ENCODE data around the gene PAX2.

Gene PAX2

DNA sequence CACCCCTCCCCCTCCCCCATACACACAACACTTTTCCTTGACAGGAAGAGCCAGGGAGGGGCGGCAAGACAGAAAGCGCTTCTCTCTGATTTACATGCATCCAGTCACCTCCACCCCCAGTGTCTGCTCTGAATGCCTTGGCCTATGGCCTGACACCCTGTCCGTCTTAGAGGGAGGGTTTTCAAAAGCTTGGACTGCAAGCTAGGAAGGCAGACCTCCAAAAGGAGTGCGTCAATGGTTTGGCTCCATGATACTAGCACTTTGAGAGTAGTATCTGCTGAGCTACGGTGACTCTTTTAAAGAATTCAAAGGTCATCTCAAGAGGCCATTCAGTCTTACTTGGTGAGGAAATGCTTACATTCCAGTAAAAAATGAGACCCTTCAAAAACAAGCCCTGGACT lies 20.3 kb upstream of the PAX2 start:
- DNase-seq, result no peak

GRCh38 chr10:100725869-100726426 lies 19.4 kb upstream of the PAX2 start:
- DNase-seq, result no peak

GRCh38 chr10:100727808-100728207 lies 17.6 kb upstream of the PAX2 start:
- no peak for DNase-seq

- no peak for DNase-seq
Measured at GRCh38 chr10:100728928-100729861, 16.2 kb upstream of the PAX2 start.

GRCh38 chr10:100729862-100730724 lies 15.3 kb upstream of the PAX2 start:
- no peak for DNase-seq

DNA sequence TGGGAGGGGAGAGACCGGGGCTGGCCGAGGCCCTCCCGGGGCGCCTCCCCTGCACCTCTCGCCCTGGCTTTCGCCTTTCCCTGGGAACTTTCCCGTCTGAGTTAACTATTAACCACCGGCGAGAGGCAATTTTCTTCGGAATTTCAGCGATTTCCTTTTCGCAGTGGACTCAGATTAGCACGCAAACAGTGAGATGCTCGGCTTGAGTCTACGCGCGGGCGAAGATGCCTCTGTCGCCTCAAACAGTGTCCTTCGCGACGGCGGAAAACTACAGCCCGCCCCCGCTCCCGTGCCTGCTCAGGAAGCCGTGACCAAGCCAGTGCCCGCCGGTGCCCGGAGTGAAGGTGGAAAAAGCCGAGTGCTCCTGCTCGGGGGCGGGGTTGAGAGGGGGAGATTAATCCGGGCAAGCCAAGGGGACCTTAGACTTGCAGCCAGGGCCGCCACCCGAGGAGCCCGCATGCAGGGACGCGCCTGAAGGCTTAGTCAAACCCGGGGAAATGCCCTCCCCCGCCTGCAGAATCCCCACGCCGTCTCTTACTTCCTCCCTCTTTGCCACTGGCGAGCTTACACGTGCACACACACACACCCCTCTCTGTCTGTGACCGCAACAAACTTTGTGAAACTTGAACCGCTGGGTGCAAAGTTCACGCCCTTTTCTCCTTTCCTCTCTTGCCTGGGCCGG lies 14.5 kb upstream of the PAX2 start:
- DNase-seq, result no peak

DNA sequence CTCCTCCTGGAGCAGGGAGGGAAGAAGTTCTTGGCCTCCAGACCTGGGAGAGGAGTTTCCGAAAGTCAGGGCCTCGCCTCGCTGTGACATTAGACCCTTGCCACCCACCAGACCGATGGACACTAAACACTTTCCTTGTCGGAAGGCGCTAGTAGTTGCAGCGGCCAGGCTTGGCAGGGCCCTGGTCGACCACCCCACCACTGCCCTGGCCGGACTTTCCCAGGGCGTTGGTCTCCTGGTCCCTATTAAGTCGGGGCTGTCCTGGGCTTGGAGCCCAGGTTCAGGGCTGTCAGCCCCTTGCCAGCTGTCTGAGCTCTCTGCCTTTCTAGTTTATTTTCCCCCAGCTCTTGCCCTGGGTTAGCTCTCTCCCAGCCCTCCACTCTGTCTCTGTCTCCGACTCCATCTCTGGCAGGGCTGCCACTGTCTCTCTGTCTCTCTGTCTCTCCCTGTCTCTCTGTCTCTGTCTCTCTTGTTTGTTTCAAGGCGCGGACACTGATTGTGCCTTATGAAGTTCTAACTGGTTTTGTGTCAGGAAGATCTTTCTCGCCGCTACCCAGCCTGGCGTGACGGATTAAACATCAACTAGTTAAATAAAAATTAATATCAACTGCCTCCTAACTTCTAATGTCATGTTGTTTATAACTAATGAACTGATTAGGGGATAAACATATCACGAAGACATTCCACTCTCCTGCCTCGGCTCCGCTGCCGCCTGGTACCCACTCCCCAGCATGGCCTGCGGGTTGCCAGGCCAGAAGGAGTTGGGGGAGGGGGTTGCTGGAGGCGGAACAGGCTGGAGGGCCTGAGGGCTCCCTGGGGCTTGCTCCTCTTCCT lies 13.8 kb upstream of the PAX2 start:
- DNase-seq, result no peak

GRCh38 chr10:100732241-100732596 lies 13.2 kb upstream of the PAX2 start:
- DNase-seq, result no peak

GRCh38 chr10:100733329-100733728 lies 12.1 kb upstream of the PAX2 start:
- DNase-seq, result no peak

- DNase-seq, result no peak
Measured at GRCh38 chr10:100734295-100735086, 10.9 kb upstream of the PAX2 start.

GRCh38 chr10:100735087-100735336 lies 10.4 kb upstream of the PAX2 start:
- no peak for DNase-seq

DNA sequence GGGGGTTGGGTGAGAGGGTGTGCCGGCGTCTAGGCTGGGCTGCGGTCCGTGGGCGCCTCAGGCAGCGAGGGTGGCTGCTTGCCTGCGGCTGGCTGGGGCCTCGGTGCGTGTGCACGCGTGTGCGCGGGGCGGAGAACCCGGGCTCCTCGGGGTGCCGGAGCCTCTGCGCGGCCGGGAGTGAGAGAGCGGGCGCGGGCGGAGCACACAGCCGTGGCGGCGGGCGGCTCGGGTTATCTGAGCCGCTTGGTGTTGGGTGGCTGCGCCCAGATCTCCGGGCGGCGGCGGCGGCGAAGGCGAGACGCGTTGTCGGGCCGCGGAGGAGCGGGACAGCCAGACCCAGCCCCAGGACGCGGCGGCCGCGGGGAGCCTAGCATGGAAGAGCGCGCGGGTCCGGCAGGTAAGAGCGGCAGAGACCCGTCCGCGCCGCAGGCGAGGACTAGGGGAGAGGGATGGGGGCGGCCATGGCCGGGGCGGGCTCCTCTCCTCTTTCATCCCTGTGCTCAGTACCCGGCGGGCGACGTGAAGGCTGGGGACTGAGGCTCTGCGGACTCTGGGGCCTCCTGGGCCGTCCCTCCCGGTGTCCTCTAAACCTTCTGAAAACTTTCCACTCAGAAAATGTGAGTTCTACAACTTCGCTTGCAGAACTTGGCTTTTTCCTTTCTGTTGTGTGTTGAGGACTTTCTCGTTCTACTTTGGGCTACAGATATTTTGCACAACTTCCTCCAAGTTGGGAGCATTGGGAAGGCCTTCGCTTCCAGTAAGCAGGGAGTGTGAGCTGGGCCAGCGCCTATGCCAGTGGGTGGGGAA lies 9.8 kb upstream of the PAX2 start:
- DNase-seq, result no peak

DNA sequence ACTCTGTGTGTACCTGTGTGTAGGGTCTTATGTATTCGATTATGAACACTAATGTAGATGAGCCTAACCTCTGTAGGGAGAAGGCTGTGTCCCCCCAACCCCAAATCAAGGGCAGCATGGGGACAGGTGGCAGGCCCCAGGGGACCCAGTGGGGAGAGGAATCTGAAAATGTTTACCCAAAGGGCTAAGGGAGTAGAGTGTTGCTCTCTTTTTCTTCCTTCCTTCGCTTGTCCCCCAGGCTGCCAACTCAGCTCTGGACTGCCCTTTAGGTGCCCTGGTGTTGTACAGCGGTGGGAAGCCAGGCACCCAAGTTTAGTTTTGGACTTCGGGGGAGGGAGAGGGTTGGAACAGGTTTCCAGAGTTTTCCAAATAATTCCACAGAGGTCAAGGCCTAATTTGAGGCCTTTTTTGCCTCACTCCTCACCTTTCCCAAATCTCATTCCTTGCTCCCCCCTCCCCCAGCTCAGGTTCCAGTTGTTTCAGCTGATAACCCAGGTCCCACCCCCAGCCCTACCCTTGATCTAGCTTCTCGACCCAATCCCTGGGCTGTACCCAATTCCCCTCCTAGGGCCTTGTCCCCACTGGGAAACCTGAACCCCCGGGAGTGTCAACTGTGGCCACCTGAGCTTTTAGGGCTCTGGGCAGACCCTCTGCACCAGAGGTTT lies 9.1 kb upstream of the PAX2 start:
- DNase-seq, result no peak

DNA sequence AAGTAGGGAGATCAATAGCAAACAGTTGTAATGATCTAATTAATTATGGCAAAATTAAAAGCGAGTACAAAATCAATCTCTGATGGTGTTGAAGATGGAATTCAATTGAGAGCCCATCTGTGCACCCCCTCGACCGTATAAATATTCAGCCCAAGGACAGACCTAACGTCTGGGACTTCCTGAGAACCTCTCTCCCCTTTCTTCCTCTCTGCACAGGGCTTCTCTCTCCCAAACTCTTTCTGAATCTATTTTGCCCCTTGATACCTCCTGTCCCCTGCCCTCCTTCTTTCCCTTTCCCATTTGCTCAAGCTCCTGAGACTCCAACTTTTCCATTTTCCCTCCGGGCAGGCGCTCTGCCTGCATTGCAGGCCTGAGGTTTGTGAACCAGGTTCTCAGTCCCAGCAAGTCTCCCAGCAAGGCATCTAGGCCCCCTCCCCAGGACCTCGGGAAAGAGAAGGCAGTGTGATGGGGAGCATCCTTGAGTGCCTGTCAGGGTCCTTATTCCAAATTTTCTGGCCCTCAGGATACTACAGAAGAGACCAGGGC lies 8.5 kb upstream of the PAX2 start:
- no peak for DNase-seq

DNA sequence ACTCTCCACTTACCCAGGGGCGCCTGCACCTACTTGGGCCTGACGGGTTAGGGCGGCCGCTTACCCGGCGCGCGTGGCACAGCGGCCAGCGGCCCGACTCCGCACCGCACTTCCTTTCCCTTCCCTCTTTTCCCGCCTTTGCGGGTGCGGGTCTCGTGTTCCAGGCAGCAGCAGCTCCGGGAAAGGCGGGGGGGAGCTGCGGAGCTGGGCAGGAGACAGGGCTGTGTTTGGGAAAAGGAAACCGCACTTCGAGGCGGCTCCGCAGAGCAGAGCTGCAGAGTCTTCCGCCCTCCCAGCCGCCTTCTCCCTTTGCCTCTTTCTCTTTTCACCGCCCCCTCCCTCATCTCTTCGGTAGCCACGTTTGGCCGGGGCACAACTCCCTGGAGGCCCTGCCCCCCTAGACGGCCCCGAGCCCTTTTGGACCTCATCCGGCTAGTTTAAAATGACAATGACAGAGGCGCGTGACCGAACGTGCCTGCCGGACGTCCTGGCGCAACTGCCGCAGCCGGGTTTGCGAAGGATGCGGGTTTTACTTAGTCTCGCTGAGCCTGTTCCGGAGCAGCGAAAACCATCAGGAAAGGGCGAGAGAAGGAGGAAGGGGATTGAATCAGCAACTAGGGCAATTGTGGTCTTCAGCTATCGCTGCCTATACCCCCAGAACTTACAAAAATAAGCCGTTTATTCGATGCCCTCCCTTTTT lies 7.9 kb upstream of the PAX2 start:
- DNase-seq, result no peak

DNA sequence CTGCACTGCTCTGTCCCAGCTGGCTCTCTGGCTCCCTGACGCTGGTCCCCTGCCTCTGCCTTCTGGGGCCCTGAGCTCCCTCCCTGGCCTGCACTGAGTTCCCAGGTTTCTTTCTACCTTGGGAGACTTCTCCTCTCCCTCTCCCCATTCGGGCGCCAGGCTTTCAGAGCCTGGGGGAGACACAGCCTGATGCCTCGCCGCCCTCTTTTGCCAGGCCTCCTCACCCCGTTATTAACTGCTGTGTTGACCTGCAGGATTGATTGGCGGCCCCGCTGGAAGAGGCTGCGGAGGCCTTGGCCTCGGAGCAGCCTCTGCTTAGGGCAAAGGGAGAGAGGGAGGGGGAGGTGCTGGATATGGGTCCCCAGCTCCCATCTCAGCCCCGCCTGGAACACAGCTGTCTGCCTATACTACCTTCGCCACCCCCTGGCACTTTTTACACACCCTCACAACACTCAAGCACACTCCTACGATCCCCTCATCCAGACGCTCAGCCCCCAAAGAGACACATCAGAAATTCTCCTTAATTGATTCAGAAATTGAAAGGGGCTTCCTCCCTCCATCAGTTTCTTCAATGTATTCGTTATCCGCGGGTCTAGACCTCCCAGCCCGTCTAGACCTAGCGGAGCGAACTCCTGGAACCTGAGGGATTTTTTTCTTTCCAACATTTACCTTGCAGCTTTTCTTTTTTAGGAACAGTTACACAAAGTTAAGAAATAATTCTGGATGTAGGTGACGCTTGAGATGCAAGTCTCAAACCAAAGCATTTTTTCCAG lies 7.1 kb upstream of the PAX2 start:
- no peak for DNase-seq

DNA sequence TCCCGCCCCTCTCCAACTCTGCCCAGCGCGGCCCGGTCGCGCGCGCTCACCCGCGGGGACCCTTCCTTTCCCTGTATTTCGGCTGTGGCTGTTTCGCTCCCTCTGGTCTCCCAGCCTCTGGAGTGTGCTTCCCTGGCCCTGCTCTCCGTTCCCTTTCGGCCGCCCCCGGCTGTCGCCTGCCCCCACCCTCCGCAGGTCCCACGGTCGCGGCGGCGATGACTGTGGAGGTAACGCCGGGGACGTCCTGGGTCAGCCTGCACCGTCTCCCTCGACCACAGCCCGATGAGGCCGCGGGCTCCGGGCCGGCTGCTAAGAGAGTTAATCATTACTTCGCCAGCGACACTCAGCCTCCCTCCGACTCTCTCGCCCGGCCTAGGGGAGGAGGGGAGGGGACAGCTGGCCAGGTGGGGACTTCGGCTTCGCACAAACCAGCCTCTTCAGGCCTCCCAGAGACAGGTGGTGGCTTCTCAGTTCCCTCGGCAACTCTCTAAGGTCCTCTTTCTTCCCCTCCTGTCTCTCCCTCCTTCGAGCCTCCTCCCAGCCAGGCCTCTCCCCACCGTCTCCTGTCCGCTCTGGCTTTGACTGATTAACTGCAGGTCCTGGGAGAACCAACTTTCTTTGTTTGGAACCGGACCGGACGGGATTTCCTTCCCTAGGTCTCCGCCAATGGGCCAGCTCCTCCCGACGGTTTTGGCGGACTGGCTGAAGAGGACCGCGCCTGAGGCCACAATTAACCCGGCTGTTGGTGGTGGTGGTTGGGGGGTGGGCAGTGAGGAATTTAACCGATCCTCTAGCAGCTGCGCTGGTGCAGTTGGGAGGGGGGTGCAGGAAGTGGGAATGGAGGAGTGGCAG lies 5.6 kb upstream of the PAX2 start:
- DNase-seq, result no peak
